HG03108 (cell line): Measurements from ENCODE around the gene TJP3.

Experiments used
- ATAC-seq: cut with Tn5 transposase; IDR thresholded peaks from one replicate; pipeline ENCODE4 v1.9.1; 2021; ENCODE audit warnings: moderate library complexity; ENCODE audit not compliant: unreplicated experiment

Gene TJP3

DNA sequence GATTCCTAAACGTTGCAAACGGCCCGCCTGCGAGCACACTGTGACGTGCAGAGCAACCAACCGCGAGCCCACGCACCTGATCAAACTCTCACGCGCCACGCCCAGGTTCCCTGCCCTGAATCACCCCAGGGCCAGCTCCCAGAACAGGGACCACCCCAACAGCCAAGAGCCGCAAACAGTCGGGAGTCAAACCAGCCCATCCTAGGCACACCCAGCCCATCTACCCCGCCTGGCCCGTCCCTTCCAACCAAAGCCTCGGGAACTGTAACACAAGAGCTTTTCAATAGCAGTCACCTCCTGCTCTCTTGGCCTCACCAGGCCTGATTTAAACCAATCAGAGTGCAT lies 16.8 kb upstream of the TJP3 start:
- no peak for ATAC-seq

GRCh38 chr19:3691726-3692125 lies 16.5 kb upstream of the TJP3 start:
- no peak for ATAC-seq

- ATAC-seq: no peak
Measured at GRCh38 chr19:3692141-3693024, 15.8 kb upstream of the TJP3 start.

DNA sequence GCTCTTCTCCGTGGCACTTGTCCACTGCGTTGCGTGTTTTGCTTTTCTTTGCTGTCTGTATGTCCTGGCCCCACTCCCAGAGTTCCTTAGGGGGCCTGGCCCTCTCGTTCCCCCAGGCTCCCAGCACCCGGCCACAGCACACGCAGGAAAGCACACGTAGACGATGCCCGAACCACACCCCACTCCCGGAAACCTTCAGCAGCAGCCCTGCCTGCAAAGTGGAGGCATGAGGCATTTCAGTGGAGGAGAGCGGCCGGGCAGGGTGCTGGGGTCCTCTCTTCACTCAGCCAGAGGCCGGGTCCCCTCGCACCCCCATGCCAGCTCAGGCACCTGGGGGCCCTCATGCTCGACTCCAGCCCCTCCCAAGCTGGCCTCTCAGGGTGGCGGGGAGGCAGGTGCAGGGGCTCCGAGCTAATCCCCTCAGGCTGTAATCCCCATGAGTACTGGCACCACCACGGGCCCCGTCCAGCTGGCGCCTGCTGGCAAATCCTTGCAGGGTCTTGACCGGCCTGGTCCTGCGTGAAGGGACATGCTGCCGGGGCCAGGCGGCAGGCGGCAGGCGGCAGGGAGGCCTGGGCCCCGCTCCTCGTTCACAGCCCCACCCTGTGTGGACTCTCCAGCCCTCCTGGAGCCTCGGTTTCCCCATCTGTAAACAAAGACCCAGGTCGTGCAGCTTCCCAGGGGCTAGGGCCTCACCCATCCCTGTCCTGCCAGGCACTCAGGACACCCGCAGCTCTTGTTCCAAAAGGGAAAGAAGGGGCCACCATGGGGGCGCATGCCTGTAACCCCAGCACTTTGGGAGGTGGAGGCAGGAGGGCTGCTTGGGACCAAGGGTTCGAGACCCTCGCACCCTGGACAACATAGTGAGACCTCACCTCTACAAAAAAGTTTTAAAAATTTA lies 14.9 kb upstream of the TJP3 start:
- no peak for ATAC-seq

DNA sequence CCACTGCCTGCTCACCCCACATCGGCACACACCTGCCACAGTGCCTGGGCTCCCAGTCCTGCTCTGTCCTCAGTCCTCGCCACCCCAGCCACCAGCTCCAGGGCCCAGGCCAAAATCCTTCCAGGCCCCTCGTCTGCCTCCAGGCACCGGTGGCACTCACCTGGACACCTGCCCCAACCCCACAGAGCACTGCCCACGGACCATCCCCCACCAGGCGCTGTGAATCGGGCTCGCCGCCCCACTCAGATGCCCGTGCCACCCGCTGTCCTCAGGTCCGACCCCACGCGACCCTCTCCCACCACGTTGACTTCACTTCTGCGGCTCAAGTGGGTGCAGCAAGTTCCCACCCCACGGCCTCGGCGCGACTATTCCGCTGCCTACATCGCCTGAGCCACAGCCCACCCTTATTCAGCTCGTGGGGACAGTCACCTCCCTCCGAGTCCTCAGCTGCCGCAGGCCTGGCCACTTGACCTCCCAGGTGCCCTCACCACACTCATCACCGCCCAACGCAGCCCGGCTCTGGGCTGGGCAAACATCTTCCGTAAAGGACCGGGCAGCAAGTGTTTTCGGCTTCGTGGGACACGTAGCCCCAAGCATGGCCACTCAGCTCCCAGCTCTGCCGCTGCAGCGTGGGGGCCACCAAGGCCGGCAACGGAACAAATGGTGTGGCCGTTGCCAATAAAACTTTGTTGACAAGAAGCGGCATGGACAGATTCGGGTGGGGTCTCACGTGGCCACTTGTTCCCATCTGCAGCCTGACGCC lies 13.6 kb upstream of the TJP3 start:
- ATAC-seq: no peak

DNA sequence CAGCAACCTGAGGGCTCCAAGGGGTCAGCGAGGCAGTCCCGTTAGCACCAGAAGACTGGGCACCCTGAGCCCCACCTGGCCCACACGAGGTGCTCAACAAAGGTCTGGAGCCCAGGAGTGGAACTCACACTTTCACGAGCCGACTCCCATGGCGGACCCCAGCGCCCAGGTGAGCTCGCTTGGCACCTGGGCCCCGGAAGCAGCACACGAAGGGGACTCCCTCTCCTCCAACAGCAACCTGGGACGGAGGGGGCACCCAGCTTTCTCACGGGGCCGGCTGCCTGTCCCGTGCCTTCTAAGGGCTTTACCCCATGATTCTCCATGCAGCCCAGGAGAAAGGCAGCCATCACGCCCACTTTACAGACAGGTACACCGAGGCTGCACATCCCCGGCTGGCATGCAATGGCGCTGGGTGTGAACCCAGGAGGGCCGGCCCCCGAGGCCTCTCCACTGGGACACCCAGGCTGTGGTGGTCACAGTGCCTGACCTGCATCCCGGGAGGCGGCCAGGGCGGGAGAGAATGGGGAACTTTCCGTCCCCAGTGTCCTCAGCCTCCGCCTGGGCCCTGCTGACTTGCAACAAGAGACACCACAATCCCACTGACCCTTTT lies 13.0 kb upstream of the TJP3 start:
- ATAC-seq: no peak

DNA sequence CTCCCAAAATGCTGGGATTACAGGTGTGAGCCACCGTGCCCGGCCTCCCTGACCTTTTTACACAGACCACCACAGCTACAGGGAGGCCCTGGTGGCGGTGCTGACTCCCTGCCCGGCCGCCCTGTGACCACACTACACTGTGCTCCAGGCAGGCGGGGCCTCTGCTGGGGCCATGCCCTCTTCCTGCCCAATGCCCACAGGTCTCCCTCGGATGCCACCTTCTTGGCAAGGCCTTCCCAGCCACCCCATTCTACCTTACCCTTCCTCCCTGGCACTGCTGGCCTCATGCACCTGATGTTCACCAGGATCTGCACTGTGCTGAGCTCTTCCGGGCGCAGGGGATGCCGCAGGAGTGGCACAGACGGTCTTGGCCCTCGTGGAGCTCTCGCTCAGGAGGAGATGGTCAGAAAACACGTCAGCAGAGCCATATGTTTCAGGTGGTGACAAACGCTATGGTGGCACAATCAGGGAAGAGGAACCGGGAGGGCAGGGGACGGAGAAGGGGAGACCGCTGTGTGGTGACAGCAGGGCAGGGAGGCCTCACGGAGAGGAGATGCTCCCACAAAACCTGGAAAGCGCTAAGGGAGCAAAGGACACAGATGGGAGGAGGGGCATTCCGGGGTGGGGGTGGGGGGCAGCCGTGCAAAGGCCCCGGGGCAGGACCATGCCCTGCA lies 12.1 kb upstream of the TJP3 start:
- no peak for ATAC-seq

GRCh38 chr19:3696660-3696995 lies 11.6 kb upstream of the TJP3 start:
- no peak for ATAC-seq

- ATAC-seq: no peak
Measured at GRCh38 chr19:3697094-3697493, 11.1 kb upstream of the TJP3 start.

DNA sequence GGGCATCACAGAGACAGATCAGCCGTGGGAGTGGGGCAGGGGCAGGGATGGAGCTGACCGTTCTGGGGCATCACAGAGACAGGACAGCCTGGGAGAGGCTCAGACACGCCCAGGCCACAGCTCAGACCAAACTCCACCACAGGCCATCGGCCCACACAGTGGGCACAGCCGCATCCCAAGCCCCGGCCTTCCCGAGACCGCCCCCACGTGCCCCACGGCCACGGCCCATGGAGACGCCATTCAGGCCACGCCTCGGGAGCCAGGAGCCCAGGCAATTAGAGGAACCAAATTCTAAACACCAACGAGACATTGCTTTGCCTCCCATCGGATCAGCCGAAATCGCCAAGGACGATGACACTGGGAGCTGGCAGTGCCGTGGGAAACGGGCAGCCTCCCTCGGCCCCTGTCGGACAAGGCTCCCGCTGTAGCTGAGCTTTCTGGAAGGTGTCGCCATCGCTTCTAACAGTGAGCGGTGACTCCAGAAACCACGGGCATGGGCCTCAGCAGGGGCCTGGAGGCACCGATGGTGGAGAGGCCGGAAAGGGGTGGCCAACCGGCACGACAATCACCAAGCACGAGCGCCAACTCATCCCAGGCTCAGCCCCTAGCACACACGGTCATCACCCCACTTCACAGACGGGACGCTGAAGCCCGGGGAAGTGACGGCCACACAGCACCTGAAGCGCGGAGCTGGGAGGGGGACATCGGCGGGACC lies 10.4 kb upstream of the TJP3 start:
- no peak for ATAC-seq

DNA sequence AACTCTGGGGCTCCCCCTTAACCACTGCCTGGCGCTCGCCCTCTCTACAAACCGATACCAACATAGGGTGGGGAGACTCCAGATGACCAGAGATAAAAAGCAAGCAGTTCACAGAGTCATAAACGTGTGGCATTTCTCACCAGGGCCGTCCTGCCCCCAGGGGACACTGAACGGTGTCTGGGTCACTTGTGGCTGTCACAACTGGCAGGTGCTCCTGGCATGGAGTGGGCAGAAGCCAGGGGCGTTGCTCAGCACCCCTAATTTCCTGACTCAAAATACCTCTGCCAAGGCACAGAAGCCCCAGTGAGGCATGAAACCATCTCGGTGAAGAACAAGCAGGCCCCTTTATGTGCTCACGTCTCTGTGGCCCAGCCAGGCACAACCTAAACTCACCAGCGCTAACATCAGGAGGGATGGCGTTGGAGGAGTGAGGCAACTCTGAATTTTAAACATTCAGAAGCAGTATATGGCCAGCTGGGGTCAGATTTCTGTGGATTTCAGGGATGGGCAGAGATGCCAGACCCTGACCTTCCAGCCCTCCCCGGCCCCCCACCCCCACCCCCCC lies 9.7 kb upstream of the TJP3 start:
- ATAC-seq: no peak

DNA sequence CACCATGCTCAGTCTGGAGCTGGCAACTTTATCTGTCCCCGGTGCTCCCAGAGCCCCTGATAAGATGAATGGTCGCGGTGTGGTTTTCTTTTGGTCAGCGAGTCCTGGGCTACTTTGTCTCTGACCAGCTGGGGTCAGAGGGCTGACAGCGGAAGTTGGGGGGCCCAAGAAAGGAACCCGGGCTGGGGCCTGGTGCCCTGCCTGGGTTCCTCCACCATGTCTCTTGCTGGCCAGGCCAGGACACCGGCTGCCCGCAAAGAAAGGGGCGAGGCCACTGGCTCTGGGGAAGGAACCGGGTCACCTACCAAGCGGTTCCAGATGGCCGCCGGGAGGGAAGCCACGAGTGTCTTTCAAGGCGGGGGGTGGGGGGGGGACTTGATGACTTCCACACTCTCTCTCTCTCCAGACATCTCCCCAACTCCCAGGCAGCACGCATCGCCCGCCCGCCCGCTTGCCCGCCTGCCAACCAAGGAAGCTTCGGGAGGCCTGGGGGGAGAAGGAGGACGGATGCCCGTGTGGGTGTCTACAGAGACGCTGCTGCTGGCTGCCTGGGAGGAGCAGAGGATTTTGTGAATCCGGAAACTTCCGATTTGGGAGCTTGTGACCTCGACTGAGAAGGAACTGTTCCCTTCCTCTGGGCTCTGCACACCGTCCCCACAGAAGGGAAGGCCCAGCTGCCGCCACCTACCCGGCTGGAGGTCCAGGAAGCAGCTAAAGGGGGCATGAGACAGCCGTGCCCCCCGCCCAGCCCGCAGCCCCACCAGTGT lies 9.0 kb upstream of the TJP3 start:
- no peak for ATAC-seq

DNA sequence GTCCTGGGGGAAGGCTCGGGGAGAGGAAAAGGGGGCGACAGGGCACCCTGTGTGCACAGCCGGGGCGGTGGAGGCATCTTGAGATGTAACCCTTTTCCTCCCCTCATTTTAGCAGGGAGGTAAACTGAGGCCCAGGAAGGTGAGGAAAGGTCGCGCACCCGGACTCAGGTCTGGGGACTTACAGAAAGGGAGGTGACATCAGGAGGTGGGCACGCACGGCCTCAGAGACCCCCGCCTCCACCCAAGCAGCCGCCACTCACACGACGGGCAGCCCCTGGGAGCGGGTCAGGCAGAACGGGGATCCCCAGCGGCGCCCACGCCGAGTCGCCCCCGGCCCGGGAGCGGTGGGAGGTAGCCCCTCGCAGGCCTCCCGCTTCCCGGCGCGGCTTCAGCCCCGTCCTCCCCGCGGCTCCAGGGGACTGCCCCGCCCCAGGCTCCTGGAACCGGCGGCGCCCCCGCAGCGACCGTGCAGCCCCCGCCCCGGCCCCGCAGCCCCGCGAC lies 8.4 kb upstream of the TJP3 start:
- no peak for ATAC-seq

- peak; percentile 71 for ATAC-seq
Measured at GRCh38 chr19:3700242-3701032, 7.7 kb upstream of the TJP3 start, which contains the start of gene PIP5K1C. TSS of gene PIP5K1C (minus strand) at chr19:3700468. CDS start at chr19:3700390, 78 bp downstream.

DNA sequence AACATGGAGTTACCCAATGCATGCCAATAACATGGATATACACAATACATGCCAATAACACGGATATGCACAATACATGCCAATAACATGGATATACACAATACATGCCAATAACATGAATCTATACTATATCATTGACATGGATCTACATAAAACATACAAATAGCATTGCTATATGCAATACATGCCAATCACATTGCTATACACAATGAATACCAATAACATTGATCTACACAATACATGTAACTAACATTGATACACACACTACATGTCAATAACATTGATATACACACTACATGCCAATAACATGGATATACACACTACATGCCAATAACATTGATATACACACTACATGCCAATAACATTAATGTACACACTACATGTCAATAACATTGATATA lies 7.0 kb upstream of the TJP3 start:
- no peak for ATAC-seq

- no peak for ATAC-seq
Measured at GRCh38 chr19:3707868-3708206, 347 bp upstream of the TJP3 start.

GRCh38 chr19:3710265-3710812 lies 2.2 kb downstream of the TJP3 start:
- ATAC-seq: no peak
